T-helper 1 cell treated with Interleukin-12 subunit alpha and Interleukin-12 subunit beta and Interleukin-4 antibody, amounts not matched to agents 30 ng/mL and 1 ng/mL, for 36 hours (primary cell): Measurements from ENCODE around the gene CPZ. TPM values are rescaled to one million over a fixed set of nuclear protein-coding genes. Genes with fewer than 3 reads are reported as not detected.
"Not testable (repeated sequence)": the region's sequence is repeated elsewhere in the genome, so short reads cannot be mapped to it uniquely, and the experiment has no call there.

ENCODE experiments used
- intact Hi-C: fragments of 100-400 bp; cut with micrococcal nuclease; formaldehyde crosslinking; loops from one replicate; pipeline ENCODE4 v1.15.1; 2024
- total RNA-seq: library from RNA; stranded (reverse); gene quantifications from 2 replicates; pipeline ENCODE4 v1.2.3, GENCODE V29; 2022

CPZ gene
- total RNA-seq, 1 donor from 2014 or later = not detected

DNA sequence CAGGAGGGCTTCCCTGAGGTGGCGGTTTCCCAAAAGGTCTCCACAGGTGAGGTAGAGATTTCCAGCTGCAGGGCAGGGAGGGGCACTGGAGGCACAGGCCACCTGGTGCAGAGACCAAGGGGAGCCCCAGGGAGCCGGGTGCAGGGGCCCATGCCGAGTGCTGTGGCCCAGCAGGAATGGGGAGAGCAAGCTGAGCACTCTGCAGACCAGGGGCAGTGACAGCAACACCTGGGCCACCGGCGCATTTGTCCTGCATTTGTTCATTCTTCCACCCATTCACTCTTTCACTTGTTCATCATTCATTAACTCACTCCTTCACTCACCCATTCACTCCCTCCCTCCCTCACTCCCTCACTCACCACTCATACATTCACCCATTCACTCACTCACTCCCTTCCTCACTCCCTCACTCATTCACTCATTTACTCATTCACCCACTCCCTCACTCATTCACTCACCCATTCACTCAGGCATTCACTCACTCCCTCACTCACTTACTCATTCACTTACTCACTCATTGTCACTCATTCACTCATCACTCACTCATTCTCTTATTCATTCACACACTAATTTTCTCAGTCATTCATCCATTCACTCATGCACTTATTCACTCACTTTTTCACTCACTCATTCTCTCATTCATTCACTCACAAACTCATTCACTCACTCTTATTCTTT lies 16.3 kb downstream of the CPZ start:
- intact Hi-C loops = no loop called here

DNA sequence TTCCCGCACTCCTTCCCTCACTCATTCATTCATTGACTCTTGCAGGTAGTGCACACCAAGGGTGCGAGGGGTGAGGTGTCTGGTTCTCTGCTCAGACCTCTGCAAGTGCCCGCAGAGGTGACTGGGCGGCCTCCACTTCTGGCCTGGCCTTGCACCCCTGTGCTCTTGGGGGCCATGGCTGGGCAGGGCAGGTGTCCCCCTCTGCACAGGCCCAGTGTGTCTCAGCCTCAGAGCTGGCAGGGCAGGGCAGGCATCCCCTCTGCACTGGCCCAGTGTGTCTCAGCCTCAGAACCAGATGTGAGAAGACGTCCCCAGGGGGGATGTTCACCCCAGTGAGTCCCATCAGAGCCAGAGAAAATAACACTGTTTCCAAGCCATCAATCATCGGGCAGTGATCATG lies 16.8 kb downstream of the CPZ start:
- intact Hi-C loops = no loop called here

DNA sequence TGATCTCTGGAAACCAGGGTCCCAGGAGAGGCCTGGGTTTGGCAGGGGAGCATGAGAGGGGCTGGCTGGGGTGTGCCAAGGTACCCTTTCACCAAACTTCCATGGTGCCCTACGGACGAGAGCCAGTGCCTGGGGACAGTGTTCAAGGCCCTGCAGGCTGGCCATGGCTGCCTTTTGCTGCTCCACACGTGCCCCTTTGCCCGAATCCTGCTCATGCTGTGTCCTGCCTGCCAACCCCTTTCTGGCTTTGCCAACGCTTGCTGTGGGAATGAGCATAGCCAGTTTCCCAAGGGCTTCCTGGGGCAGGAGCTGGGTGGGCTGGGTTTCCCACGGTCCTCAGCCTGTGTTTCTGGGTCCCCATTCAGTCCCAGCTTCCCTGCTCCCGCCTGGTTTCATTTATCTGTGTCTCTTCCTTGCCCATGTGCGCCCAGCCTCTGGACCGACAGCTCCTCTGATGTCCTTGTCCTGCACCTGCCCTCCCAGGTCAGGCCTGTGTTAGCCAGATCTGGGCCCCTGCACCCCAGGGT lies 17.3 kb downstream of the CPZ start:
- intact Hi-C loops = no loop called here

DNA sequence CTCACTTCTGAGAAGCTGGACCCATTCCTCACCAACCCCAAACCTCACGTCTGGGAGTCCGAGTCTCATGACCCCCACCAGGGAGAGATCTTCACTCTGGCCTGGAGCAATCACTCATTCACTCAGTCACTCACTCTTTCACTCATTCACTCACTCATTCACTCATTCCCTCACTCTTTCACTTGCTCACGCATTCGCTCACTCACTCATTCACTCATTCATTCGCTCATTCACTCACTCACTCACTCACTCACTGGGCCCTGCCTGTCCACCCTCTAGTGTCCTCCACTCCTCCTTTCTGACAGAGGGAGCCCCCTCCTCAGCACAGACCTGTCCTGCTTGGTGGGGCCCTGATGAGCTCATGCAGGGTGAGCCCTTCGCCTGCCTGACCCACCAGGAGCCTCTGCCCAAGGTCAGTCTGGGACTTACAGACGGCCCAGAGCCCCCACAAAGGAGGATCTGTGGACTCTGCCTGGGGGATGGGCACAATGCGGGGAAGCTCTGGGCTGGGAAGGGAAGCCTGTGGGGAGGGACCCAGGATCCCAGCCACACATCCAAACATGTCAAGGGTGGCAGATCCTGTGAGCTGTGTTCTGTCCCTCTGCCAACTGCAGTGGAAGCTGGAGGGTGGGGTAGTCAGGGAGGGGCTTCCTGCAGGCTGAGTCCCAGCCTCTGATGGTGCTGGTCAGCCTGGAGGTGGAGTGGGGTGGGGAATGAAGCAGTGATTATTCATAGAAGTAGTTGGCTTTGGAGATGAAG lies 18.5 kb downstream of the CPZ start:
- intact Hi-C loops = no loop called here

DNA sequence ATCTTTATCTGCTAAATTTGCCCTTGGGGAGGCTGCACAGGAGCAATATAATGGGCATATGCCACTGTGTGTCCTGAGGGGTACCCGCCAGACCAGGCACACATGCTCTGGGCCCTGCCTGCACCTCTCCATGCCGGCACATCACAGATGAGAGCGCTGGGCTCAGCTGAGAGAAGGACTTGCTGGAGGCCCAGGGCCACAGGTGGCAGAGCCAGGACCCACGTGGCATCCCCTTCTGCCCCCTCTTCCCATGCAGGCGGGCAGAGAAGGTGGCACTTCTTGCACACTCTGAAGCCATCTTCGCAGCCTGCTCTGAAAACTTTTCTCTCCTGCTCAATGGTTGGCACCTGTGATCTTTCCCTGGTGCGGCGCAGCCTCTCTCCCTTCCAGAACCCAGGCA lies 20.1 kb downstream of the CPZ start:
- intact Hi-C loops = no loop called here

DNA sequence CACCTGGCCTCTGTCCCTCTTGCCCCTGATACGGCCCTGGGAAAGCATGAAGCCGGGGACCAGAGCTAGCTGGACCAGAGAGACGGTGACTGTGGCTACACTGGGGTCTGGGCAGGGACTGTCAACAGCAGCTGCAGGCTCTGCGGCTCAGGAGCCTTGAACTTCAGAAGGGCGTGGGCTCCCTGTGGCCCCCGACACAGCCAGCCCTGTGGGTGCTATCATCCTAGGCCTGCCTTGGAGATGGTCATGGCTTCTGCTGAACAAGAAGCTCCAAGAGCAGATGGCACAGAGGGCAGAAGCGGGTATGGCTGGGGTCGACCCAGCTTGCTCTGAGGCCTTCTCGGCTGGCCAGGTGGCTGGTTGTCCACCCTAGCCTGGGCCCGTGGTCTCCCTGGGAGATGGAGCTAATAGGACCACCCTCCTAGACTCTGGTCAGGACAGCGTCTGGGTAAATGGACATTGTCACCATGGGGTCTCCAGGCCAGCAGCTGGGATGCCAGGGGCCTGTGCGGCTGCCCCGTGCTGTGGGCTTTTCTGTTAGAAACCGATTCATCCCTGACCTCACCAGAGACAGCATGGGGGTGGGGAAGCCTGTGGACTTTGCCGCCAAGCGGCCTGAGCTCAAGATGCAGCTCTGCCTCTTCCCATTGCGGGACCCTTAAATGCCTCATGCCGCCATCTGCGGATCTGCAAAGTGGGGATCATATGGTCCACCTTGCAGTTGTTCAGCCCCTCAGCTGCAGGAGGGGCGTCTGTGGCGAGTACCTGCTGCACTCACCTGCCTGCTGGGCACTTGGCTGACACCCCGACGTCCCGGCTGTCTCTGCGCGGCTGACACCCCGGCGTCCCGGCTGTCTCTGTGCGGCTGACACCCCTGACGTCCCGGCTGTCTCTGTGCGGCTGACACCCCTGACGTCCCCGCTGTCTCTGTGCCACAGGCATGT lies 21.1 kb downstream of the CPZ start:
- intact Hi-C loops = no loop called here

DNA sequence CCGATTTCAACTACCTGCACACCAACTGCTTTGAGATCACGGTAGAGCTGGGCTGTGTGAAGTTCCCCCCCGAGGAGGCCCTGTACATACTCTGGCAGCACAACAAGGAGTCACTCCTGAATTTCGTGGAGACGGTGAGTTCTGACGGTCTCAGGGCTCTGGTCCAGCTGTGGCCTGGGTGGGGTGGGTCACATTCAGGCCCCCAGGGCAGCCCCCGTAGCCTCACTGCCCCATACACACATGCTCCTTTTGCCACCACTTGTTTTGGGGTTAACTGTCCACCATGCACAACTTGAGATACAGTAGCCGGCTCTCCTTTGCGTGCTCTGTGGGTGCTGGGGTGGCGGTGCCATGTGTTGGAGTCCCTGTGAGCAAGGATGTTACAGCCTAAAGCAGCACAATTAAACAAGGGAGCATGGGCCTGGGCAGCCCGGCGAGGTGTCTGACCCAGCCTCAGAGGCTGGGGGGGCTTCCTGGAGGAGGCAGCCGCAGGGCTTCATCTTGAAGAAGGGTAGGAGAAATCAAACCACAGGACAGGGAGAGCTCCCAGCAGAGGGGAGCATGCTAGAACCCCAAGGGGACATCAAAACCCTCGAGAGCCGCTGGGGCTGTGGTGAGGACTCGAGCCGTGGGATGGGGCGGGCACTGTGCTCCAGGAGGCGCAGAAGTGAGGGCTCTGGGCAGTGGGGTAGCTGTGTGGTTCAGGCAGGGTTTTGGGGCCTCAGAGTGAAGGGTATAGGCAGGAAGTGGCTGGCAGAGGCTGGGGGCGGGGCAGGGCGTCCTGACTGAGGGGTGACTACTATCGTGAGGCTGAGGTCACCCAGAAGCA lies 22.0 kb downstream of the CPZ start:
- intact Hi-C loops = no loop called here

DNA sequence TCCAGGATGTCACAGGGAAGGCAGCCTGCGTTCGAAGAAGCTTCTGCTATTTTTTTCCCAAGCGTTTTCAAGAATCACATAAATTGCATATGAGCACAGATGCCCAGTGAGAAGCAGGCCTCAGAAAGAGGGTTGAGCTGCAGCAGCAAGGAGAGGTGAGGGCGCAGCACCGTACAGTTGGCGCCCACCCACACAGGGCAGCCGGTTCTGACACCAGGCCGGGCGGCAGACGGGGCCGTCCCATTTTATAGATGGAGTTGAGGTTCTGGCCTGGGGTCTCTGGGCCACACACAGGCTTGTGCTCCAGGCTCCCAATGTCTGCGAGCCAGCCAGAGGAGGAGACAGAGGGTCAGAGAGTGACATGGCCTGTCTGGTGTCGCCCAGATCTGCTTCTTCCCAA lies 22.8 kb downstream of the CPZ start:
- intact Hi-C loops = no loop called here

DNA sequence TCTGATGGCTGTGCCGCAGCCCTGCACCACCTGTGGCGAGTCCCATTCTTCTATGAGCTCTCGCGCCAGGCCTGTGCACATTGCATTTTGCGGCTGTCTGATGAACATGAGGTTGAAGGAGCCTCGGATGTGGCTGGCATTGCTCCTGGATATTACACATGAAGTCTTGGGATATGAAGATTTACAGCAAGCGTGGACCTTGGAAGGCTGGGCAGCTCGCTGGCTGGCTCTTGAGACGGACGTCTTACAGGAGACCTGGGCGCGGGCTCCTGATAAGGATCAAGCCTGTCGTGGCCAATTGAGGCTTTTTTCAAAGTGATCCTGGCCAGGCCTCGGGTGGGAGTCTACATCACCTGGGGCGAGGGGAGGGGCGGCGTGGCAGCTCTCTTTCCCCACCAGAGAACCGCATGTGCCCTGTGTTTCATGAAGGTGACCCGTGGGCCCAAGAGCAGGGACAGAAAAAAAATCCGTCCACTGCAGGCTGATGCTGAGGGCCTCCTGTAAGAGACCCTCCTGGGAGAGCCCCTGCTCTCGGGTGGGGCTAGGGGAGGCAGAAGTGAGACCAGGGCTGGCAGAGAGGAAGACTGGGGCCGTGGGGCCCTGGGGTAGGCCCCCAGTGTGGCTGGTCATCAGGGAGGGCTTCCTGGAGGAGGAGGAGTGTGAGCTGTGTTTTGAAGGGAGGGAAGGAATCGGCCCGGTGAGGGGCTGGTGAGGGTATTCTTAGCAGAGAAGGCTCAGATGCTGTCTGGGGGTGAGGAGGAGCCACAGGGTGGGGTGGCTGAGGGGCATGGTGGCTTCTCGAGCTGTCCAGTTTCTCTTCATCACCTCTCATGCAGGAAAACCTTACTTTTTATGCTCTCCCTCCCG lies 23.6 kb downstream of the CPZ start:
- intact Hi-C loops = no loop called here

DNA sequence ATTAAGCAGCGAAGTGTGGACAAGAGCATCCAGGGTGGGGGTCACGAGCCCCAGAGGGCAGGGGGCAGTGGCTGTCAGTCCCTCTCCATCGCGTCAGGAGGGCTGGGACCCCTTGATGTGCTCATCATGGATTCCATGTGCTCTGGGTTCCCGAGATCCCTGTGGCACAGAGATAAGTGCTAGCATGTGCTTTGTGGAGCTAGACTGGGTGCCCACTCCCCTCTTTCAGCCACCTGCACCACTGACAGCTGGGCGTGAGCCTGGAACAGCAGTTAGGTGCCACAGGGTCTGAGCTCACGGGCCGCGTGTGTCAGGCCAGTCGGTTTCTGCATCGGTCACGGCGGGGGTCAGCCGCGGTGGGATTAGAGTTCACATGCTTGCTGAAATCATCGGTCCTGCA lies 24.3 kb downstream of the CPZ start:
- intact Hi-C loops = no loop called here

DNA sequence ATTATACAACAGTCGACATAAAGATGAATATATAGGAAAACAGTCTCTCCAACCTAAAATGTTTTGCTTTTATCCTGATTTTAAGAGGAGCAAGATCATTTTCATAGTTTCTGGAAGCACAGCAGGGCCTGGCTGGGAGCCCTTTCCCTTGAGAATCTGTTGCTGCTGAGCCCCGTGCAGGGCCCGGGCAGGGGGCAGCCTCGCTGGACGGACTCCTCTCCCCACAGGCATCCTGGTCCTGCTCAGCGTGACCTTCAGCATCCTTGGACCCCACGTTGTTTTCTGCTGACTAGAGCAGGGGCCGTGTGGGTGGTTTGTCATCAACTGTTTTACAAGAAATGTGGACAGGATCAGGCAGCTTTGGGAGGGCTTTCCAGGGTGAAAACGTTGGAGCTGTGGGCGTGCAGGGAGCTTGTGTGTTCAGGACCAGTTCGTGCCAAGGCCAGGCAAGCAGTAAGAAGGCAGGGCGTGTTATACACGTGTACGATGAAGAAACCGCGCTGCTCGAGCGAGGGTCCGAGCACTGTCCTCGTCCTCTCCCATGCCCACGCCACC lies 25.0 kb downstream of the CPZ start:
- intact Hi-C loops = no loop called here

DNA sequence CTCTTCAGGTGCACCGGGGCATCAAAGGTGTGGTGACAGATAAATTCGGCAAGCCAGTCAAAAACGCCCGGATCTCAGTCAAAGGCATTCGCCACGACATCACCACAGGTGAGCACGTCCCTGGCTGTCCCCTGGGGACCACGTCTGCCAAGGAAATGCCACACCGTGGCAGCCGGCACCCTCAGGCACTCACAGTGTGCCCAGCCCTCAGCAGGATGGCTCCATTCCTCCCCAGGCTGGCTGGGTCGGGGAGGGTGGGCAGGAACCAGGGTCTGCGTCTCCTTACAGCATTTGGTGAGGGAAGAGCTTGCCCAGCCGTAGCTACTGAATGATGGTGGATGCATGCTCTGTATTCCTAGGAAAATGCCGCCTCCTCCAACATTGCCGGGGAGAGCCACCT lies 25.9 kb downstream of the CPZ start:
- intact Hi-C loops = no loop called here

DNA sequence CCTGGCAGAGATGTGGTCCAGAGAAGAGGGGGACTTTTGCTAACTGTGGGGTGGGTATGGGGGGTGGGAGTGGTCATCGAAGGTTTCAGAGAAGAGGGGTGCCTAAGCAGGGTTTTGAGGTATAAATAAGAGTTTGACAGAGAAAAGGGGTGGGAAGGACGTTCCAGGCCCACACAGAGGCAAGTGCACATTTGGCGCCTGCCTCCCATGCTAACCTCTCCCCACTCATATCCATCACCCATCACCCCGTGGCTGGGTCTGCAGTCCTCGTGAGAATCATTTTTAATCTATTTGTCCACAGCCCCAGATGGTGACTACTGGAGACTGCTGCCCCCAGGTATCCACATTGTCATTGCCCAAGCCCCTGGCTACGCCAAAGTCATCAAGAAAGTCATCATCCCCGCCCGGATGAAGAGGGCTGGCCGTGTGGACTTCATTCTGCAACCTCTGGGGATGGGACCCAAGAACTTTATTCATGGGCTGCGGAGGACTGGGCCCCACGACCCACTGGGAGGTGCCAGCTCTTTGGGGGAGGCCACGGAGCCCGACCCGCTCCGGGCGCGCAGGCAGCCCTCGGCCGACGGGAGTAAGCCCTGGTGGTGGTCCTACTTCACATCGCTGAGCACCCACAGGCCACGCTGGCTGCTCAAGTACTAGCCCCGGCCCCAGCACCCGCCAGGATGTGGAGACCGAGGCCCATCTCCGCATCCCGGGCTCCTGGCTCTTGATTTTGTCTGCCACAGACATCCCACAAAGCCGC lies 26.6 kb downstream of the CPZ start:
- intact Hi-C loops = no loop called here

DNA sequence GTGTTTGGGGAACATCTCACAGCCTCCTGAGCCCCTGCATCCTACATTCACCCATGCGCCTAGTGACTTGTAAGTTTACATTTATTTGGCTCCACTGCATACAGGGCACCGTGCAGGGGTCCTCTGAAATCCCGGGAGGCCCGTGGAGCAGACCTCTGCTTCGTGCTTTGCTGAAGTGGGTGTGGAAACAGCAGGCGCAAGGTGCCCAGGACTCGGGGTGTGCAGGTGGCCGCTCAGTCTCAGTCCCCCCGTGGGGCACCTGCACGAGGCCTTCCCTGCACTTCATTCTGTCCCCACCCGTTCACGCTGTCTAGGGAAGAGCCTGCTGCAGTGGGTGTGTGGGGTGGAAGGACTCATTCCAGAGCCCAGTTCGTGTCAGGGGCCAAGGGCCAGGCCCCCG lies 28.6 kb downstream of the CPZ start:
- intact Hi-C loops = not testable (repeated sequence)

DNA sequence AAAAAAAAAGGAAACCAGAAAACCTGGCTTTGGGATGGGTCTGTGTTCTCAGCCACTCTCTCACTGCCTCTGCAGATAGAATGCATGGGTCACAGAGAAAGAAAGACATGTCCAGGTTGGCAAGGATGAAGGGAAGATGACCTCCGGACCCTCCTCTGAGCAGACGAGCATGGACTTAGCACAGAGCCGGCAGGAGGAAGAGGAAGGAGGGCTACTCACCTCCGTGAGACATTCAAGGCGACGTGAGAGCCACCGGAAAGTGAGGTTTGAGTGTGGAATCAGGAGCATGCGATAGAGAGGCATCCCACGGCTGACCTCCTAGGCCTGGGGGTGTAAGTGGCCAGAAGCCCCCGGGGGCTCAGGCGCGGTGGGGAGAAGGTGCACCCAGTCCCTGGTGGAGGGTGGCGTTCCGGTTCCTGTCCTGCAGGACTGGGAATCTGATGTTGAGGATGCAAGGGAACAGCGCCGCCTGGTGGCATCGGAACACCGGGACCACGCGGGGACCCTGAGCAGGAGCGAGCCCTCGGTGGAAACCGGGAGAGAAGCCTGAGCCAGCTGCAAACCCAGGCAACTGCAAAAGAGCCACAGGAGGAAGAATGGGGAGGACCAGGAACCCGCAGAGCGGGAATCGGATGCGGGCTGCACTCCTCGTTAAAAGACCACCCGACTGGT lies 32.2 kb downstream of the CPZ start:
- intact Hi-C loops = not testable (repeated sequence)

DNA sequence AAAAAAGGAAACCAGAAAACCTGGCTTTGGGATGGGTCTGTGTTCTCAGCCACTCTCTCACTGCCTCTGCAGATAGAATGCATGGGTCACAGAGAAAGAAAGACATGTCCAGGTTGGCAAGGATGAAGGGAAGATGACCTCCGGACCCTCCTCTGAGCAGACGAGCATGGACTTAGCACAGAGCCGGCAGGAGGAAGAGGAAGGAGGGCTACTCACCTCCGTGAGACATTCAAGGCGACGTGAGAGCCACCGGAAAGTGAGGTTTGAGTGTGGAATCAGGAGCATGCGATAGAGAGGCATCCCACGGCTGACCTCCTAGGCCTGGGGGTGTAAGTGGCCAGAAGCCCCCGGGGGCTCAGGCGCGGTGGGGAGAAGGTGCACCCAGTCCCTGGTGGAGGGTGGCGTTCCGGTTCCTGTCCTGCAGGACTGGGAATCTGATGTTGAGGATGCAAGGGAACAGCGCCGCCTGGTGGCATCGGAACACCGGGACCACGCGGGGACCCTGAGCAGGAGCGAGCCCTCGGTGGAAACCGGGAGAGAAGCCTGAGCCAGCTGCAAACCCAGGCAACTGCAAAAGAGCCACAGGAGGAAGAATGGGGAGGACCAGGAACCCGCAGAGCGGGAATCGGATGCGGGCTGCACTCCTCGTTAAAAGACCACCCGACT lies 37.8 kb downstream of the CPZ start:
- intact Hi-C loops = not testable (repeated sequence)

DNA sequence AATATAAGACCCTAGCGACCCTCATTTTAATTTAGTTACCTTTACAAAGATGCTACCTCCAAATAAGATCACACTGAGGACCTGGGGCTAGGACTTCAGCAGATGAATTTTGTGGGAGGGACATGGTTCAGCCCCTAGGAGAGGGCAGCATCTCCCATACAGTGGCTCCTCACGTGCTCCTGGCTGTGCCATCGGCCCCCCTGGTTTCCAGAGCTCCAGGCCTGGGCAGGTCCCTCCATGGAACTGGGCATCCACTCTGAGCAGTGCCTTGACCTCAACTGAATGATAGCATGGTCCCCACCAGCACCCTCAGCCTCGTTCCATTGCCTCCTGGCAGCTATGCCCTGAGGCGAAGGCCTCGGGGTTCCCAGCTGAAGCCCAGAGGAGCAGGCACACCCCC lies 39.3 kb downstream of the CPZ start:
- intact Hi-C loops = not testable (repeated sequence)

DNA sequence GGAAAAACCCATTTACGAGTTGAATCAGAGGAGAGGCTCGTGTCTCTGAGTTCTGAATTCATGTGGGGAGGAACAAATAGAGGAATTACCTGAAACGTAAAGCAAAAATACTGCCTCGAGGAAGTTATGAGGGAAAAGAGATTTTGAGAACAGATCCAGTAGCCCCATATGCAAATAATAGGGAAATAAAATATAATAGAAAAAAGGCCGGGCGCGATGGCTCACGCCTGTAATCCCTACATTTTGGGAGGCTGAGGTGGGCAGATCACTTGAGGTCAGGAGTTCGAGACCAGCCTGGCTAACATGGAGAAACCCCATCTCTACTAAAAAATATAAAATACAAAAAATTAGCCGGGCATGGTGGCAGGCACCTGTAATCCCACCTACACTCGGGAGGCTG lies 42.2 kb downstream of the CPZ start:
- intact Hi-C loops = not testable (repeated sequence)
